ENCODE results near the gene GMDS. TPM values are rescaled to one million over a fixed set of nuclear protein-coding genes. Genes with fewer than 3 reads are reported as not detected.

GMDS gene
- total and polyA plus RNA-seq, 2 experiments from 2014 or later = 3.0 to 12.6 TPM

DNA sequence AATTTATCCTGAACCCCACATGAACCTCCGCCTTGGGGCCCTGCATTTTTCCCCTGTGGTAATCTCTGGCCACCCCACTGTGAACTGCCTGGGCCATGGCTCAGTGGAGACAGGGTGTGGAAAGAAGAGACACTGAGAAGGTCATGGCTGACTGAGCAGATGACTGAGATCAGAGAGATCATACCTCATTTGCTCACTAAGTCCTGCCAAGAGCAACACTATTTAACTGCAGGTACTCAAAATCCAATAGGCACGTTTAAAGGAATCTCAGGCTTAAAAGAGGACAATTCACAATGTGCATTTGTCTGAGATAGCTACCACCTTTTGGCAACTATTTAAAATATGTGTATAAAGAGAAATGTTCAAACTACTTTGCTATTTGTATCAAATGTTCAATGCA, 305.0 kb downstream of the GMDS start:
- no peak overlapping the region for H3K4me3 ChIP-seq
- H2AFZ ChIP-seq = no peak overlapping the region
- 53 to 55% methylated on average over 2 of the region's 2 CpGs for WGBS, 2 experiments (ENCODE audit: low coverage in 1 of 2, low lambda C conversion rate in 2 of 2, missing lambda C conversion rate in 2 of 2)
- no peak overlapping the region for H3K9ac ChIP-seq
- no peaks in the 10 kb centered on the region for H4K20me1 ChIP-seq (ENCODE audit: insufficient read depth)
- no peaks in the 10 kb centered on the region; the same call in 1 of the 2 replicates for H3F3A ChIP-seq (ENCODE audit: insufficient read depth)
- no peaks in the 10 kb centered on the region for H3K27me3 ChIP-seq (replicated peaks; ENCODE audit: insufficient read depth)
- no peaks in the 10 kb centered on the region for H3K9me3 ChIP-seq (ENCODE audit: low read depth)
- no peak for DNase-seq
- in situ Hi-C loops (cut with MboI) = no loop called here
- no peaks in the 10 kb centered on the region for H3K4me1 ChIP-seq (ENCODE audit: insufficient read depth)
- no peak for TF ChIP-seq EZH2 (IDR thresholded peaks at IDR 0.05; ENCODE audit: insufficient read depth, poor library complexity, severe bottlenecking)
- TF ChIP-seq EZH2phosphoT487 (IDR thresholded peaks at IDR 0.05; ENCODE audit: insufficient read depth, low read depth) = no peak
- no peaks in the 10 kb centered on the region for H3K9me2 ChIP-seq (ENCODE audit: insufficient read depth)
- H3K27ac ChIP-seq = no peak overlapping the region
- H3K79me2 ChIP-seq (ENCODE audit: insufficient read depth) = no peaks in the 10 kb centered on the region
- H3K36me3 ChIP-seq (ENCODE audit: low read depth) = no peaks in the 10 kb centered on the region
- H3K4me2 ChIP-seq (ENCODE audit: unreplicated experiment) = no peak overlapping the region

DNA sequence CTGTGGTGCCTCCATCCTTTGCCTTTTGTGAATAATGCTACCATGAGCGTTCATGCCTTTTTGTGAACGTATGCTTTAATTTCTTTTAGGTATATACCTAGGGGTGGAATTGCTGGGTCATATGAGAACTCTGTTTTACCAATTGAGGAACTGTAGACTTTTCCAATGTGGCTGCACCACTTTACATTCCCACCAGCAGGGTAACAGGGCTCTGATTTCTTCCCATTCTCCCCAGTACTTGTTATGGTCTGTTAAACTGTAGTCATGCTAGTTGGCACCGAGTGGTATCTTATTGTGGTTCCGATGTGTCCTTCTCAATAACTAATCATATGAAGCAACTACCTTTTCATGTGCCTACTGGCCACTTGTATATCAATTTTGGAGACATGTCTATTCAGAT, 312.1 kb downstream of the GMDS start:
- peaks cover 6% of the 10 kb centered on the region; the same call in 1 of the 2 replicates for H3F3A ChIP-seq (ENCODE audit: insufficient read depth)
- TF ChIP-seq EZH2phosphoT487 (IDR thresholded peaks at IDR 0.05; ENCODE audit: insufficient read depth, low read depth) = no peak
- TF ChIP-seq EZH2 (IDR thresholded peaks at IDR 0.05; ENCODE audit: insufficient read depth, poor library complexity, severe bottlenecking) = no peak
- no peaks in the 10 kb centered on the region for H3K27me3 ChIP-seq (replicated peaks; ENCODE audit: insufficient read depth)
- H3K9me2 ChIP-seq (ENCODE audit: insufficient read depth) = no peaks in the 10 kb centered on the region
- in situ Hi-C loops (cut with MboI) = no loop called here
- DNase-seq = no peak
- no peak overlapping the region for H3K27ac ChIP-seq
- H3K79me2 ChIP-seq (ENCODE audit: insufficient read depth) = no peaks in the 10 kb centered on the region
- no peaks in the 10 kb centered on the region for H3K36me3 ChIP-seq (ENCODE audit: low read depth)
- no peak overlapping the region for H2AFZ ChIP-seq
- H3K9me3 ChIP-seq (ENCODE audit: low read depth) = no peaks in the 10 kb centered on the region
- no peak overlapping the region for H3K4me2 ChIP-seq (ENCODE audit: unreplicated experiment)
- no peak overlapping the region for H3K4me3 ChIP-seq
- no peaks in the 10 kb centered on the region for H4K20me1 ChIP-seq (ENCODE audit: insufficient read depth)
- H3K9ac ChIP-seq = no peak overlapping the region
- WGBS, 2 experiments (ENCODE audit: low coverage in 1 of 2, low lambda C conversion rate in 2 of 2, missing lambda C conversion rate in 2 of 2) = 84 to 89% methylated on average over 4 of the region's 4 CpGs
- H3K4me1 ChIP-seq (ENCODE audit: insufficient read depth) = no peaks in the 10 kb centered on the region

- DNase-seq = no peak
- no peaks in the 10 kb centered on the region for H3K27me3 ChIP-seq (replicated peaks; ENCODE audit: insufficient read depth)
- no peaks in the 10 kb centered on the region for H3K9me3 ChIP-seq (ENCODE audit: low read depth)
- H3K4me3 ChIP-seq = no peak overlapping the region
- H4K20me1 ChIP-seq (ENCODE audit: insufficient read depth) = no peaks in the 10 kb centered on the region
- TF ChIP-seq EZH2 (IDR thresholded peaks at IDR 0.05; ENCODE audit: insufficient read depth, poor library complexity, severe bottlenecking) (no peak), EZH2phosphoT487 (IDR thresholded peaks at IDR 0.05; ENCODE audit: insufficient read depth, low read depth) (no peak)
- WGBS, 2 experiments (ENCODE audit: low coverage in 1 of 2, low lambda C conversion rate in 2 of 2, missing lambda C conversion rate in 2 of 2) = 97% methylated on average over 5 of the region's 5 CpGs
- no peaks in the 10 kb centered on the region for H3K9me2 ChIP-seq (ENCODE audit: insufficient read depth)
- in situ Hi-C loops (cut with MboI) = no loop called here
- no peak overlapping the region for H2AFZ ChIP-seq
- no peaks in the 10 kb centered on the region for H3K36me3 ChIP-seq (ENCODE audit: low read depth)
- no peaks in the 10 kb centered on the region for H3K79me2 ChIP-seq (ENCODE audit: insufficient read depth)
- peaks cover 6% of the 10 kb centered on the region; the same call in 1 of the 2 replicates for H3F3A ChIP-seq (ENCODE audit: insufficient read depth)
- H3K9ac ChIP-seq = no peak overlapping the region
- H3K27ac ChIP-seq = no peak overlapping the region
- no peaks in the 10 kb centered on the region for H3K4me1 ChIP-seq (ENCODE audit: insufficient read depth)
- no peak overlapping the region for H3K4me2 ChIP-seq (ENCODE audit: unreplicated experiment)
Measured at GRCh38 chr6:1931817-1932216, 313.6 kb downstream of the GMDS start.

DNA sequence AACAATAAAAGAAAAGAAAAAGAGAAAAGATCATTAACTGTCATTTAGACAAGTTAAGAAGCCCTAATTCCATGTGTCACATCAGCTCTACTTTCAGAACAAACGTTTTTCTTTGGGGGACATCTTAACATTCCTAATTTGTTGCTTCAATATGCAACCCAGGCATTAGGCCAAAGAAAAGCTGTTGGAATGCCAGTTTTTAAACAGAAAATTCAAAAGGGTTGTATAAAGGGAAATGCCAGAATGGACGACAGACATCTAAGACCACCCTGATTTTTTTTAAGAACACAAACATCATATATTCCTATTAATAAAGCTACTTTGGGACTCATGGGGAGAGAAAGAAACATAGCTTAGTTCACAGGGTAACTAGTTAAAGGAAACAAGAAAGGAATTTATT, 315.0 kb downstream of the GMDS start:
- no peaks in the 10 kb centered on the region for H3K9me2 ChIP-seq (ENCODE audit: insufficient read depth)
- no peaks in the 10 kb centered on the region for H3K4me1 ChIP-seq (ENCODE audit: insufficient read depth)
- no peak overlapping the region for H3K4me3 ChIP-seq
- no peaks in the 10 kb centered on the region for H3K36me3 ChIP-seq (ENCODE audit: low read depth)
- no peak overlapping the region for H2AFZ ChIP-seq
- DNase-seq = peak; percentile 16
- H3K9ac ChIP-seq = no peak overlapping the region
- no peaks in the 10 kb centered on the region for H4K20me1 ChIP-seq (ENCODE audit: insufficient read depth)
- in situ Hi-C loops (cut with MboI) = no loop called here
- no peak overlapping the region for H3K4me2 ChIP-seq (ENCODE audit: unreplicated experiment)
- H3F3A ChIP-seq (ENCODE audit: insufficient read depth) = peaks cover 6% of the 10 kb centered on the region; the same call in 1 of the 2 replicates
- H3K9me3 ChIP-seq (ENCODE audit: low read depth) = no peaks in the 10 kb centered on the region
- H3K79me2 ChIP-seq (ENCODE audit: insufficient read depth) = no peaks in the 10 kb centered on the region
- 8% methylated on average over 2 of the region's 2 CpGs for WGBS, 2 experiments (ENCODE audit: low coverage in 1 of 2, low lambda C conversion rate in 2 of 2, missing lambda C conversion rate in 2 of 2)
- no peak overlapping the region for H3K27ac ChIP-seq
- no peak for TF ChIP-seq EZH2phosphoT487 (IDR thresholded peaks at IDR 0.05; ENCODE audit: insufficient read depth, low read depth)
- no peak for TF ChIP-seq EZH2 (IDR thresholded peaks at IDR 0.05; ENCODE audit: insufficient read depth, poor library complexity, severe bottlenecking)
- no peaks in the 10 kb centered on the region for H3K27me3 ChIP-seq (replicated peaks; ENCODE audit: insufficient read depth)

DNA sequence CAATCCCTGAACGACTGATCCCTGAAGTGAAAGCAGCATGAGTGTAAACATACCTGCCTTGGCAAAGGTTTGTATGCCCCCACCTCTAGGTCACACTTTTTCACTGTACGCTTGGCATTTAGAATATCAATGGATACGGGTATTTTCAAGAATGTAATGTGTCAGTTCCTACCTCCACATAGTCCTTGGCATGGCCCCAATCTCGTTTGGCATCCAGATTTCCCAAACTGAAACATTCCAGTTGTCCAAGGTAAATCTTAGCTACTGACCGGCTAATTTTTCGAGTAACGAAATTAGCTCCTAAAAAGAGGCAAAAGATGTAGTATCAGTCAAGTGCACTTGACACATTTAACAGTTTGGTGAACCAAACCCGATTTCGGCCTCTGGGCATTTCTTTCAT, 315.5 kb downstream of the GMDS start:
- H2AFZ ChIP-seq = no peak overlapping the region
- H3K4me1 ChIP-seq (ENCODE audit: insufficient read depth) = no peaks in the 10 kb centered on the region
- H3K27ac ChIP-seq = no peak overlapping the region
- no peaks in the 10 kb centered on the region for H3K36me3 ChIP-seq (ENCODE audit: low read depth)
- no peaks in the 10 kb centered on the region for H4K20me1 ChIP-seq (ENCODE audit: insufficient read depth)
- H3K9me3 ChIP-seq (ENCODE audit: low read depth) = no peaks in the 10 kb centered on the region
- H3K79me2 ChIP-seq (ENCODE audit: insufficient read depth) = no peaks in the 10 kb centered on the region
- in situ Hi-C loops (cut with MboI) = no loop called here
- TF ChIP-seq EZH2phosphoT487 (IDR thresholded peaks at IDR 0.05; ENCODE audit: insufficient read depth, low read depth) (no peak), EZH2 (IDR thresholded peaks at IDR 0.05; ENCODE audit: insufficient read depth, poor library complexity, severe bottlenecking) (no peak)
- H3K4me2 ChIP-seq (ENCODE audit: unreplicated experiment) = no peak overlapping the region
- peaks cover 6% of the 10 kb centered on the region; the same call in 1 of the 2 replicates for H3F3A ChIP-seq (ENCODE audit: insufficient read depth)
- no peak overlapping the region for H3K9ac ChIP-seq
- no peaks in the 10 kb centered on the region for H3K27me3 ChIP-seq (replicated peaks; ENCODE audit: insufficient read depth)
- no peak overlapping the region for H3K4me3 ChIP-seq
- 79% methylated on average over 9 of the region's 9 CpGs for WGBS, 2 experiments (ENCODE audit: low coverage in 1 of 2, low lambda C conversion rate in 2 of 2, missing lambda C conversion rate in 2 of 2)
- DNase-seq = no peak
- H3K9me2 ChIP-seq (ENCODE audit: insufficient read depth) = no peaks in the 10 kb centered on the region
